Suprapubic skin (tissue), 4 donors: Measurements from ENCODE around the gene NEK10. TPM values are rescaled to one million over a fixed set of nuclear protein-coding genes. Genes with fewer than 3 reads are reported as not detected.

ENCODE experiments used
- DNase-seq, 2 donors: peaks; one replicate each; pipeline ENCODE4 v3.0.0-alpha.2; 2019; ENCODE audit warnings: low spot score in 2 of 2
- H3K27ac ChIP-seq: fragments of 200-600 bp; sonication (generic); one replicate; pipeline ENCODE4 v1.5.1; 2019
- H3K27me3 ChIP-seq: fragments of 200-600 bp; sonication (generic); one replicate; pipeline ENCODE4 v1.5.1; 2019
- H3K36me3 ChIP-seq: fragments of 200-600 bp; sonication (generic); one replicate; pipeline ENCODE4 v1.5.1; 2019
- H3K4me1 ChIP-seq: fragments of 200-600 bp; sonication (generic); one replicate; pipeline ENCODE4 v1.5.1; 2019
- H3K4me3 ChIP-seq: fragments of 200-600 bp; sonication (generic); one replicate; pipeline ENCODE4 v1.5.1; 2019; ENCODE audit warnings: mild to moderate bottlenecking
- H3K9me3 ChIP-seq: fragments of 200-600 bp; sonication (generic); one replicate; pipeline ENCODE4 v1.5.1; 2019
- CTCF ChIP-seq, 2 donors: fragments of 200-600 bp in 1 of 2; fragments of 450-650 bp in 1 of 2; sonication (generic) in 1 of 2; IDR thresholded peaks; one replicate each; pipeline ENCODE4 v1.5.1; 2016 to 2019; ENCODE audit warnings: antibody characterized with exemption in 2 of 2, mild to moderate bottlenecking in 1 of 2, moderate library complexity in 1 of 2
- EP300 ChIP-seq: sonication (generic); formaldehyde crosslinking; IDR thresholded peaks from one replicate; pipeline ENCODE4 v1.6.1; 2017; ENCODE audit warnings: antibody characterized with exemption
- POLR2A ChIP-seq, 2 donors: fragments of 450-650 bp; IDR thresholded peaks; one replicate each; pipeline ENCODE4 v1.6.1; 2017; ENCODE audit warnings: antibody characterized with exemption in 2 of 2, mild to moderate bottlenecking in 2 of 2, moderate library complexity in 2 of 2
- POLR2AphosphoS5 ChIP-seq, 3 donors: sonication (generic); formaldehyde crosslinking; IDR thresholded peaks; one replicate each; pipeline ENCODE4 v1.6.1; 2017; ENCODE audit warnings: antibody characterized with exemption in 3 of 3
- WGBS: methylation state at CpG from one replicate; pipeline ENCODE4 v1.1.5; 2018; 5-methylcytosine and 5-hydroxymethylcytosine counted together
- total RNA-seq, 4 donors: library from RNA; depleted of rRNA; stranded (reverse); fragments of >200 nt; gene quantifications; one replicate each; pipeline ENCODE4 v1.1.0, GENCODE V29; 2016

Gene NEK10
- total RNA-seq, 4 donors from 2014 or later: 2.4 to 3.4 (median 3.0) TPM; not detected in 1

- no peak for TF ChIP-seq POLR2A (IDR thresholded peaks at IDR 0.05)
- TF ChIP-seq EP300: no peak
- no peak for TF ChIP-seq CTCF (IDR thresholded peaks at IDR 0.05)
- TF ChIP-seq POLR2AphosphoS5 (IDR thresholded peaks at IDR 0.05): no peak
- DNase-seq: no peak
- Histone ChIP-seq H3K4me1 (no peaks in the 10 kb centered on the region), H3K9me3 (no peaks in the 10 kb centered on the region), H3K27ac (no peak overlapping the region), H3K27me3 (no peaks in the 10 kb centered on the region), H3K4me3 (no peak overlapping the region), H3K36me3 (no peaks in the 10 kb centered on the region)
- WGBS: 65% methylated on average over 2 of the region's 2 CpGs
Measured at GRCh38 chr3:27114129-27114528, 255.1 kb downstream of the NEK10 start.

DNA sequence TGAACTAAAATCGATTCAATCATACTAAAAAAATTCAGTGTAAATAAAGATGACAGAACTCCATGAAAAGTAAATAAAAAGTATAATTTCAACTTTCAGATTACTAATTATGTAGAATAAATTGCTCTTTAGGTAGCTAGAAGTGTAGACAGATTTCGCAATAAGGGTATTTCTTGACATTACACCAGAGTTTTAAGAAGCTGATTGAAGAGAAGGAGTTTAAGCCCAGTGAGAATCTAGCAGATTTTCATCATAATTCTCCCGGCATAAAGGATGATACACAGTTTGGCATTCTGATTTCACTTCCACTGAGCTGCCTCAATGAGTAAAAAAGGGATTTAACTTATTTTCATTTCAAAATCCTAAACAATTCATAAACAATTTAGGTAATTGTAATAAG is 259.2 kb downstream of the NEK10 start:
- TF ChIP-seq EP300: no peak
- TF ChIP-seq POLR2AphosphoS5 (IDR thresholded peaks at IDR 0.05): no peak
- TF ChIP-seq POLR2A (IDR thresholded peaks at IDR 0.05): no peak
- no peak for TF ChIP-seq CTCF (IDR thresholded peaks at IDR 0.05)
- no peak overlapping the region for H3K27ac ChIP-seq
- H3K9me3 ChIP-seq: no peaks in the 10 kb centered on the region
- H3K27me3 ChIP-seq: no peaks in the 10 kb centered on the region
- DNase-seq: no peak
- 90% methylated on average over 3 of the region's 3 CpGs for WGBS
- no peak overlapping the region for H3K4me3 ChIP-seq
- no peaks in the 10 kb centered on the region for H3K4me1 ChIP-seq
- H3K36me3 ChIP-seq: no peaks in the 10 kb centered on the region

DNA sequence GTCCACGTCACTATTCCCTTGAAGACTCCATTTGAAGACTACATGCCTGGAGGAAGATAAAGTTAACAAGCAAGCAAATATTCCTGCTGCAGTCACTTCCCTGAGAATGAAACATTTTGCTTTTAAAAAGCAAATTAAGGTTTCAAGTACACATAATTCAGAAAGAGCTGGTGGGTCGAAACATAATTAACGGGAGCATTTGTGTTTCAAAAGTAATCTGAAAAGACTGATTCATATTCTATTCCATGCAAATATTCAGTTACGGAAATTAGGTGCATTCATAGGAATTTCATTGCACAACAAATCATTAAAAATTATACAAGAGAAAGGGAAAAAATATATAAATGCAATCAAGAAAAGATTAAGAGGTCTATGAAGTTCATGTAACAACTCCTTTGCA is 260.9 kb downstream of the NEK10 start:
- H3K4me3 ChIP-seq: no peak overlapping the region
- H3K27me3 ChIP-seq: no peaks in the 10 kb centered on the region
- H3K27ac ChIP-seq: no peak overlapping the region
- no peaks in the 10 kb centered on the region for H3K36me3 ChIP-seq
- 91% methylated on average over 4 of the region's 4 CpGs for WGBS
- H3K4me1 ChIP-seq: no peaks in the 10 kb centered on the region
- H3K9me3 ChIP-seq: no peaks in the 10 kb centered on the region
- no peak for DNase-seq
- TF ChIP-seq POLR2AphosphoS5 (IDR thresholded peaks at IDR 0.05): no peak
- TF ChIP-seq CTCF (IDR thresholded peaks at IDR 0.05): no peak
- no peak for TF ChIP-seq POLR2A (IDR thresholded peaks at IDR 0.05)
- TF ChIP-seq EP300: no peak

GRCh38 chr3:27105904-27106303 is 263.3 kb downstream of the NEK10 start:
- Histone ChIP-seq H3K27ac (no peak overlapping the region), H3K27me3 (no peaks in the 10 kb centered on the region), H3K4me1 (no peaks in the 10 kb centered on the region), H3K9me3 (no peaks in the 10 kb centered on the region), H3K4me3 (no peak overlapping the region), H3K36me3 (no peaks in the 10 kb centered on the region)
- DNase-seq: no peak
- no peak for TF ChIP-seq POLR2A (IDR thresholded peaks at IDR 0.05)
- TF ChIP-seq CTCF (IDR thresholded peaks at IDR 0.05): no peak
- no peak for TF ChIP-seq EP300
- TF ChIP-seq POLR2AphosphoS5 (IDR thresholded peaks at IDR 0.05): no peak
- WGBS: 66% methylated on average over 6 of the region's 6 CpGs

- Histone ChIP-seq H3K4me1 (no peaks in the 10 kb centered on the region), H3K4me3 (no peak overlapping the region), H3K27ac (no peak overlapping the region), H3K27me3 (no peaks in the 10 kb centered on the region), H3K9me3 (no peaks in the 10 kb centered on the region), H3K36me3 (no peaks in the 10 kb centered on the region)
- no peak for TF ChIP-seq POLR2A (IDR thresholded peaks at IDR 0.05)
- TF ChIP-seq POLR2AphosphoS5 (IDR thresholded peaks at IDR 0.05): no peak
- TF ChIP-seq EP300: no peak
- no peak for TF ChIP-seq CTCF (IDR thresholded peaks at IDR 0.05)
- no peak for DNase-seq
- WGBS: 53% methylated on average over 1 of the region's 1 CpG
Measured at GRCh38 chr3:27097182-27097581, 272.0 kb downstream of the NEK10 start.
